SK-N-SH (cell line): Measurements from ENCODE around the gene TRIP13. TPM values are rescaled to one million over a fixed set of nuclear protein-coding genes. Genes with fewer than 3 reads are reported as not detected.

ENCODE experiments used
- CTCF ChIA-PET: fragments of 300-600, 350-600 bp; formaldehyde crosslinking; extraction: SDS; loops from one replicate; lab custom pipeline; 2021; lab: Yijun Ruan, JAX
- POLR2A ChIA-PET: fragments of 350-600 bp; sonication (Branson Sonifier 250); formaldehyde crosslinking; extraction: SDS; loops from one replicate; lab custom pipeline; 2020; ENCODE audit warnings: antibody characterized with exemption, inconsistent platforms; lab: Yijun Ruan, JAX
- DNase-seq: peaks from one replicate; pipeline ENCODE4 v3.0.0; 2012
- H2AFZ ChIP-seq: fragments of 200-600 bp; sonication (generic); 2 replicates; pipeline ENCODE4 v1.8.1; 2016; ENCODE audit warnings: antibody characterized with exemption, mild to moderate bottlenecking, low read depth
- H3F3A ChIP-seq: fragments of 200-600 bp; sonication (generic); replicated peaks from 2 replicates; pipeline ENCODE3; 2016; ENCODE audit warnings: antibody characterized with exemption, mild to moderate bottlenecking; ENCODE audit not compliant: insufficient read depth
- H3K27ac ChIP-seq, 2 experiments: fragments of 200-500 bp in 1 of 2; fragments of 200-600 bp in 1 of 2; sonication (Bioruptor generic) in 1 of 2; sonication (generic), shearing (Covaris generic) in 1 of 2; 2 replicates each; pipeline versions ENCODE4 v1.5.1 to v1.6.1; 2014 to 2016; ENCODE audit warnings: low read depth in 2 of 2, inconsistent platforms in 1 of 2, low read length in 1 of 2, mild to moderate bottlenecking in 1 of 2, mixed read lengths in 1 of 2
- H3K27me3 ChIP-seq: fragments of 200-600 bp; sonication (generic), shearing (Covaris generic); 2 replicates; pipeline ENCODE4 v1.6.1; 2016; ENCODE audit warnings: mixed run types; ENCODE audit not compliant: insufficient read depth
- H3K36me3 ChIP-seq, 2 experiments: fragments of 200-500 bp in 1 of 2; fragments of 200-600 bp in 1 of 2; sonication (Bioruptor generic) in 1 of 2; sonication (generic) in 1 of 2; replicated peaks in 1 of 2; 2 replicates each; pipeline versions ENCODE3 to v1.5.1; 2014 to 2016; ENCODE audit warnings: low read length in 1 of 2, mild to moderate bottlenecking in 1 of 2; ENCODE audit not compliant: insufficient read depth in 2 of 2, control insufficient read depth in 1 of 2
- H3K4me1 ChIP-seq, 2 experiments: fragments of 200-500 bp in 1 of 2; fragments of 200-600 bp in 1 of 2; sonication (Bioruptor generic) in 1 of 2; sonication (generic), shearing (Covaris generic) in 1 of 2; 2 replicates each; pipeline versions ENCODE4 v1.5.1 to v1.6.1; 2014 to 2016; ENCODE audit warnings: low read depth in 1 of 2, low read length in 1 of 2, mixed run types in 1 of 2; ENCODE audit not compliant: insufficient read depth in 2 of 2, control insufficient read depth in 1 of 2
- H3K4me2 ChIP-seq: fragments of 200-600 bp; sonication (generic), shearing (Covaris generic); 2 replicates; pipeline ENCODE4 v1.6.1; 2017; ENCODE audit warnings: mixed run types
- H3K4me3 ChIP-seq, 2 experiments: fragments of 200-500 bp in 1 of 2; fragments of 200-600 bp in 1 of 2; sonication (Bioruptor generic) in 1 of 2; sonication (generic), shearing (Covaris generic) in 1 of 2; 2 replicates each; pipeline versions ENCODE4 v1.5.1 to v1.8.1; 2014 to 2016; ENCODE audit warnings: low read depth in 2 of 2, inconsistent platforms in 1 of 2, low read length in 1 of 2, mild to moderate bottlenecking in 1 of 2, mixed read lengths in 1 of 2, moderate library complexity in 1 of 2
- H3K79me2 ChIP-seq: fragments of 200-600 bp; sonication (generic); 2 replicates; pipeline ENCODE4 v1.8.1; 2017; ENCODE audit warnings: mild to moderate bottlenecking; ENCODE audit not compliant: insufficient read depth
- H3K9ac ChIP-seq: fragments of 200-600 bp; sonication (generic); 2 replicates; pipeline ENCODE4 v1.6.1; 2017; ENCODE audit warnings: mixed run types
- H3K9me2 ChIP-seq: fragments of 200-600 bp; sonication (generic); 2 replicates; pipeline ENCODE4 v1.6.1; 2017; ENCODE audit warnings: mixed run types
- H3K9me3 ChIP-seq: fragments of 200-600 bp; sonication (generic); 2 replicates; pipeline ENCODE4 v1.6.1; 2017; ENCODE audit warnings: mixed run types, mild to moderate bottlenecking, moderate library complexity
- H4K20me1 ChIP-seq: fragments of 200-600 bp; sonication (generic); 2 replicates; pipeline ENCODE4 v1.6.1; 2017; ENCODE audit warnings: mild to moderate bottlenecking, mixed run types; ENCODE audit not compliant: insufficient read depth
- CHD2 ChIP-seq: fragments of 150-350 bp; IDR thresholded peaks from 2 replicates; pipeline ENCODE4 v1.6.1; 2018; ENCODE audit warnings: low read length; ENCODE audit not compliant: partially characterized antibody
- ELF1 ChIP-seq: IDR thresholded peaks from 2 replicates; pipeline ENCODE4 v1.4.0; 2012
- FOXJ3 ChIP-seq: sonication (generic); formaldehyde crosslinking; IDR thresholded peaks from 2 replicates; pipeline ENCODE4 v1.5.1; 2020; ENCODE audit warnings: mild to moderate bottlenecking, missing genetic modification reagents
- FOXM1 ChIP-seq: IDR thresholded peaks from 2 replicates; pipeline ENCODE4 v1.4.0; 2012; ENCODE audit warnings: low read depth, mild to moderate bottlenecking
- GABPA ChIP-seq: IDR thresholded peaks from 2 replicates; pipeline ENCODE4 v1.4.0; 2012; ENCODE audit warnings: low read depth, mild to moderate bottlenecking
- MXI1 ChIP-seq: IDR thresholded peaks from 2 replicates; pipeline ENCODE4 v1.6.1; 2012; ENCODE audit warnings: mild to moderate bottlenecking, low read depth, low read length, improper control_type of control experiment
- NRF1 ChIP-seq: IDR thresholded peaks from 2 replicates; pipeline ENCODE4 v1.6.1; 2012; ENCODE audit warnings: low read depth, mild to moderate bottlenecking, low read length
- RCOR1 ChIP-seq: fragments of 150-350 bp; IDR thresholded peaks from 2 replicates; pipeline ENCODE4 v1.6.1; 2017; ENCODE audit warnings: antibody characterized with exemption, low read length
- RXRA ChIP-seq: IDR thresholded peaks from 2 replicates; pipeline ENCODE4 v1.4.0; 2012; ENCODE audit warnings: low read depth, mild to moderate bottlenecking, borderline replicate concordance
- TAF1 ChIP-seq: IDR thresholded peaks from 2 replicates; pipeline ENCODE4 v1.6.1; 2012; ENCODE audit warnings: low read depth, mild to moderate bottlenecking, low read length, moderate library complexity, borderline replicate concordance
- TCF12 ChIP-seq: IDR thresholded peaks from 2 replicates; pipeline ENCODE4 v1.4.0; 2012
- WGBS: methylation state at CpG from one replicate; pipeline ENCODE4 v1.1.6; 2017; ENCODE audit warnings: low lambda C conversion rate; 5-methylcytosine and 5-hydroxymethylcytosine counted together
- polyA plus RNA-seq, 3 experiments: library from polyadenylated mRNA; depleted of rRNA; stranded (reverse); fragments of >200 nt; gene quantifications; 2 replicates each; pipeline ENCODE4 v1.2.3, GENCODE V29; 2012
- TF ChIP-seq, protein P1 (sequence below): IDR thresholded peaks from 2 replicates; pipeline ENCODE4; 2012
- TF ChIP-seq, protein P2 (sequence below): fragments of 200-600 bp; sonication (generic); IDR thresholded peaks from 2 replicates; pipeline ENCODE4 v1.6.1; 2017; ENCODE audit warnings: antibody characterized with exemption, mild to moderate bottlenecking, moderate library complexity
- TF ChIP-seq, protein P3 (sequence below): fragments of 150-350 bp; IDR thresholded peaks from 2 replicates; pipeline ENCODE4 v1.6.1; 2017; ENCODE audit warnings: antibody characterized with exemption, low read length, low read depth, borderline replicate concordance
- TF ChIP-seq, protein P4 (sequence below): fragments of 150-350 bp; IDR thresholded peaks from 2 replicates; pipeline ENCODE4 v1.6.1; 2016; ENCODE audit warnings: mild to moderate bottlenecking, low read depth, low read length
- TF ChIP-seq, protein P5 (sequence below): IDR thresholded peaks from 2 replicates; pipeline ENCODE4 v1.4.0; 2012; ENCODE audit warnings: low read depth, borderline replicate concordance
- TF ChIP-seq, protein P6 (sequence below): IDR thresholded peaks from 2 replicates; pipeline ENCODE4 v1.6.1; 2012; ENCODE audit warnings: mild to moderate bottlenecking, low read depth, low read length, moderate library complexity

The TRIP13 gene
- polyA plus RNA-seq, 1 of the 3 experiments (the other 2 are of a cell fraction): 24.1 TPM

DNA sequence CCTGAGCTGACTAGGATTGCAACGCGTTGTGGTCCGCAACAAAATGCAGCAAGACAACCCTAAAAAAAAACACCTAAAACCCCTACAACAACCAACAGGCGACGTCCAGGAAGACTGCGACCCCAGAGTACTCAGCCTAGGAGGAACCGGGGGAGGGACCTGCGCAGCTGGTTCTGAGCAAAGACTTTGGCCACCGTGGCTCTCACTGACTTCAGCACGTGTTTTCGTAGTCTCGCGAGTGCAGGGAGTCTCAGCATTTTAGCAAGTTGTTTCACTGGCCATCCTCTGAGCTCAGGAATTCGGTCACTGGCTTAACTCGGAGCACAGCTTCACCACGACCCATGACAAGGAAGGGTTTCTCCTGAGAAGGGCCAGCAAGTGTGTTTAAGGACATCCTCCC is 33.3 kb upstream of the TRIP13 start:
- Histone ChIP-seq H3K9ac (no peak overlapping the region), H2AFZ (no peak overlapping the region), H3K9me2 (no peaks in the 10 kb centered on the region), H3K9me3 (no peaks in the 10 kb centered on the region), H3K27me3 (peaks cover 10% of the 10 kb centered on the region), H3K79me2 (no peaks in the 10 kb centered on the region), H3K4me3 (no peak overlapping the region), H3K27ac (no peak overlapping the region), H3K4me1 (no peaks in the 10 kb centered on the region)
- 93% methylated on average over 11 of the region's 16 CpGs for WGBS
- ChIA-PET POLR2A (no interaction called here), CTCF (interaction anchor here (1.0 kb wide), 1 partner anchor 16 kb away, joined by 3 read pairs; no protein-coding TSS in a partner anchor)
- TF ChIP-seq, protein P1, sequence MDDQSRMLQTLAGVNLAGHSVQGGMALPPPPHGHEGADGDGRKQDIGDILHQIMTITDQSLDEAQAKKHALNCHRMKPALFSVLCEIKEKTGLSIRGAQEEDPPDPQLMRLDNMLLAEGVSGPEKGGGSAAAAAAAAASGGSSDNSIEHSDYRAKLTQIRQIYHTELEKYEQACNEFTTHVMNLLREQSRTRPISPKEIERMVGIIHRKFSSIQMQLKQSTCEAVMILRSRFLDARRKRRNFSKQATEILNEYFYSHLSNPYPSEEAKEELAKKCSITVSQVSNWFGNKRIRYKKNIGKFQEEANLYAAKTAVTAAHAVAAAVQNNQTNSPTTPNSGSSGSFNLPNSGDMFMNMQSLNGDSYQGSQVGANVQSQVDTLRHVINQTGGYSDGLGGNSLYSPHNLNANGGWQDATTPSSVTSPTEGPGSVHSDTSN: no peak
- TF ChIP-seq FOXM1: no peak
- TF ChIP-seq, protein P2, sequence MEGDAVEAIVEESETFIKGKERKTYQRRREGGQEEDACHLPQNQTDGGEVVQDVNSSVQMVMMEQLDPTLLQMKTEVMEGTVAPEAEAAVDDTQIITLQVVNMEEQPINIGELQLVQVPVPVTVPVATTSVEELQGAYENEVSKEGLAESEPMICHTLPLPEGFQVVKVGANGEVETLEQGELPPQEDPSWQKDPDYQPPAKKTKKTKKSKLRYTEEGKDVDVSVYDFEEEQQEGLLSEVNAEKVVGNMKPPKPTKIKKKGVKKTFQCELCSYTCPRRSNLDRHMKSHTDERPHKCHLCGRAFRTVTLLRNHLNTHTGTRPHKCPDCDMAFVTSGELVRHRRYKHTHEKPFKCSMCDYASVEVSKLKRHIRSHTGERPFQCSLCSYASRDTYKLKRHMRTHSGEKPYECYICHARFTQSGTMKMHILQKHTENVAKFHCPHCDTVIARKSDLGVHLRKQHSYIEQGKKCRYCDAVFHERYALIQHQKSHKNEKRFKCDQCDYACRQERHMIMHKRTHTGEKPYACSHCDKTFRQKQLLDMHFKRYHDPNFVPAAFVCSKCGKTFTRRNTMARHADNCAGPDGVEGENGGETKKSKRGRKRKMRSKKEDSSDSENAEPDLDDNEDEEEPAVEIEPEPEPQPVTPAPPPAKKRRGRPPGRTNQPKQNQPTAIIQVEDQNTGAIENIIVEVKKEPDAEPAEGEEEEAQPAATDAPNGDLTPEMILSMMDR: no peak
- TF ChIP-seq, protein P3, sequence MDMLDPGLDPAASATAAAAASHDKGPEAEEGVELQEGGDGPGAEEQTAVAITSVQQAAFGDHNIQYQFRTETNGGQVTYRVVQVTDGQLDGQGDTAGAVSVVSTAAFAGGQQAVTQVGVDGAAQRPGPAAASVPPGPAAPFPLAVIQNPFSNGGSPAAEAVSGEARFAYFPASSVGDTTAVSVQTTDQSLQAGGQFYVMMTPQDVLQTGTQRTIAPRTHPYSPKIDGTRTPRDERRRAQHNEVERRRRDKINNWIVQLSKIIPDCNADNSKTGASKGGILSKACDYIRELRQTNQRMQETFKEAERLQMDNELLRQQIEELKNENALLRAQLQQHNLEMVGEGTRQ: no peak
- TF ChIP-seq RCOR1: no peak
- TF ChIP-seq TAF1: no peak
- TF ChIP-seq RXRA: no peak
- no peak for TF ChIP-seq ELF1
- TF ChIP-seq, protein P4, sequence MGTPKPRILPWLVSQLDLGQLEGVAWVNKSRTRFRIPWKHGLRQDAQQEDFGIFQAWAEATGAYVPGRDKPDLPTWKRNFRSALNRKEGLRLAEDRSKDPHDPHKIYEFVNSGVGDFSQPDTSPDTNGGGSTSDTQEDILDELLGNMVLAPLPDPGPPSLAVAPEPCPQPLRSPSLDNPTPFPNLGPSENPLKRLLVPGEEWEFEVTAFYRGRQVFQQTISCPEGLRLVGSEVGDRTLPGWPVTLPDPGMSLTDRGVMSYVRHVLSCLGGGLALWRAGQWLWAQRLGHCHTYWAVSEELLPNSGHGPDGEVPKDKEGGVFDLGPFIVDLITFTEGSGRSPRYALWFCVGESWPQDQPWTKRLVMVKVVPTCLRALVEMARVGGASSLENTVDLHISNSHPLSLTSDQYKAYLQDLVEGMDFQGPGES: no peak
- TF ChIP-seq TCF12: no peak
- TF ChIP-seq FOXJ3 (CRISPR knock-in tag): no peak
- no peak for TF ChIP-seq CHD2
- no peak for TF ChIP-seq MXI1
- TF ChIP-seq NRF1: no peak
- TF ChIP-seq GABPA: no peak
- TF ChIP-seq, protein P5, sequence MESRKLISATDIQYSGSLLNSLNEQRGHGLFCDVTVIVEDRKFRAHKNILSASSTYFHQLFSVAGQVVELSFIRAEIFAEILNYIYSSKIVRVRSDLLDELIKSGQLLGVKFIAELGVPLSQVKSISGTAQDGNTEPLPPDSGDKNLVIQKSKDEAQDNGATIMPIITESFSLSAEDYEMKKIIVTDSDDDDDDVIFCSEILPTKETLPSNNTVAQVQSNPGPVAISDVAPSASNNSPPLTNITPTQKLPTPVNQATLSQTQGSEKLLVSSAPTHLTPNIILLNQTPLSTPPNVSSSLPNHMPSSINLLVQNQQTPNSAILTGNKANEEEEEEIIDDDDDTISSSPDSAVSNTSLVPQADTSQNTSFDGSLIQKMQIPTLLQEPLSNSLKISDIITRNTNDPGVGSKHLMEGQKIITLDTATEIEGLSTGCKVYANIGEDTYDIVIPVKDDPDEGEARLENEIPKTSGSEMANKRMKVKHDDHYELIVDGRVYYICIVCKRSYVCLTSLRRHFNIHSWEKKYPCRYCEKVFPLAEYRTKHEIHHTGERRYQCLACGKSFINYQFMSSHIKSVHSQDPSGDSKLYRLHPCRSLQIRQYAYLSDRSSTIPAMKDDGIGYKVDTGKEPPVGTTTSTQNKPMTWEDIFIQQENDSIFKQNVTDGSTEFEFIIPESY: no peak
- TF ChIP-seq, protein P6, sequence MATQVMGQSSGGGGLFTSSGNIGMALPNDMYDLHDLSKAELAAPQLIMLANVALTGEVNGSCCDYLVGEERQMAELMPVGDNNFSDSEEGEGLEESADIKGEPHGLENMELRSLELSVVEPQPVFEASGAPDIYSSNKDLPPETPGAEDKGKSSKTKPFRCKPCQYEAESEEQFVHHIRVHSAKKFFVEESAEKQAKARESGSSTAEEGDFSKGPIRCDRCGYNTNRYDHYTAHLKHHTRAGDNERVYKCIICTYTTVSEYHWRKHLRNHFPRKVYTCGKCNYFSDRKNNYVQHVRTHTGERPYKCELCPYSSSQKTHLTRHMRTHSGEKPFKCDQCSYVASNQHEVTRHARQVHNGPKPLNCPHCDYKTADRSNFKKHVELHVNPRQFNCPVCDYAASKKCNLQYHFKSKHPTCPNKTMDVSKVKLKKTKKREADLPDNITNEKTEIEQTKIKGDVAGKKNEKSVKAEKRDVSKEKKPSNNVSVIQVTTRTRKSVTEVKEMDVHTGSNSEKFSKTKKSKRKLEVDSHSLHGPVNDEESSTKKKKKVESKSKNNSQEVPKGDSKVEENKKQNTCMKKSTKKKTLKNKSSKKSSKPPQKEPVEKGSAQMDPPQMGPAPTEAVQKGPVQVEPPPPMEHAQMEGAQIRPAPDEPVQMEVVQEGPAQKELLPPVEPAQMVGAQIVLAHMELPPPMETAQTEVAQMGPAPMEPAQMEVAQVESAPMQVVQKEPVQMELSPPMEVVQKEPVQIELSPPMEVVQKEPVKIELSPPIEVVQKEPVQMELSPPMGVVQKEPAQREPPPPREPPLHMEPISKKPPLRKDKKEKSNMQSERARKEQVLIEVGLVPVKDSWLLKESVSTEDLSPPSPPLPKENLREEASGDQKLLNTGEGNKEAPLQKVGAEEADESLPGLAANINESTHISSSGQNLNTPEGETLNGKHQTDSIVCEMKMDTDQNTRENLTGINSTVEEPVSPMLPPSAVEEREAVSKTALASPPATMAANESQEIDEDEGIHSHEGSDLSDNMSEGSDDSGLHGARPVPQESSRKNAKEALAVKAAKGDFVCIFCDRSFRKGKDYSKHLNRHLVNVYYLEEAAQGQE: no peak
- TF ChIP-seq, all 33 proteins: peak for 0
- H4K20me1 ChIP-seq: no peaks in the 10 kb centered on the region
- no peak overlapping the region for H3K4me2 ChIP-seq
- no peaks in the 10 kb centered on the region for H3F3A ChIP-seq
- DNase-seq: no peak
- H3K36me3 ChIP-seq: peaks cover 0 to 24% of the 10 kb centered on the region in 2 experiments
